SIG-M5 treated with dmso at 0.1 percent for 504 hours (cell line): Measurements from ENCODE around the gene CEP131.

Experiments used
- DNase-seq: peaks from one replicate; lab custom pipeline; 2025; ENCODE audit not compliant: unreplicated experiment; lab: John Stamatoyannopoulos, UW

The CEP131 gene

DNA sequence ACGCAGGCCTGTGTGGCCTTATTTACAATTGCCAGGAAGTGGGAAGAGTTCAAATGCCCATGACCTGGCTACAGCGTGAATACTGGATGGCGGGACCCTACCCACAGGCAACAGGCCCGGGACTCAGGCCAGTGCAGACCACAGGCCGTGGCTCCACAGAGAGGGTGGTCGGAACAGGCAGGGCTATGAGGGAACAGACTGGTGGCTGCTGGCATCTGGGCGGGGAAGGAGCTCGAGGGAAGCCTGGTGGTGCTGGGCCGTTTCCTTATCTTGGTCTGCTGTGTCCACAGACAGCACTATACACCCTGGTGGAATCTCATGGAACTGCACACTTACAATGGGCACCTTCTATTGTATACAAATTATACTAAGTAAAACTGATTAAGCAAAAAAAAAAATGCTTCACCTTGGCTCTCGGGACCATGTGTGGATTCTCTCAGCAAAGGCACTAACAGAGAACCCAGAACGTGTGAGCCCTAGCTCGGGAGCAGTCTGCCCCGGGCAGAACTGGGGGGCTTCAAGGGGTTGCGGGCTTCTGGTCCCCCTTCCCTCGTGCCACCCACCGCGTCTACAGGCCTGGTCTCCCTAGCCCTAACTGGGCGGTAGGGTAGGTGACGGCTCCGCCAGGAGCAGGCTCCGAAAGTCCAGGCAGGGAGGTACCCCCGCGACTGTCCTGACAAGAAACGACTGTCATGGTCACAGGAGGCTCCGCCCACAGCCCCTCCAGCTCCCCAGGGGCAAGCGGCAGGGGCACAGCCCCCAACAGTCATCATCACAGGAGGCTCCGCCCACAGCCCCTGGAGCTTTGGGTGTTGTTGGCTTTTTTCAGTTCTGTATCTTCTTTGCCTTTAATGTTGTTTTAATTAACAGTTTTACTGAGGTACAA is 21.8 kb downstream of the CEP131 start:
- peak; percentile 75 for DNase-seq

DNA sequence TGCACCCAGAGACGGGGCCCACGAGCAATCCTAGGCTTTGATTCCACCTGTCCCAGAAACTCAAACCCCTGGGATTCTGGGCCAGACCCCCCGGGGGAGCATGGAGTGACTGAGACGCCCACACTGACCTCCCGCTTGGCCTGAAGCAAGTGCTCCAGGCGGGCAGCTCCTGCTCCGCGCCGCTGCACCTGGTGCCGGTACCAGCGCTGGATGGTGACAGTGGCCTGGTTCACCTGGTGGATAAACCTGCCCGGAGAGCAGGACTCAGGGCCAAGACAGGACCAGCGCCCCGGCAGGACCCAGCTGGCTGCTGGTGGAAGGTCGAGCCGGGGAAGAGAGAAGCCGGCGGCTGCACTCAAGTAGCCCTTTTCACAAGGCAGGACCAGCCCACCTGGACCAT is 22.6 kb downstream of the CEP131 start:
- DNase-seq: no peak

DNA sequence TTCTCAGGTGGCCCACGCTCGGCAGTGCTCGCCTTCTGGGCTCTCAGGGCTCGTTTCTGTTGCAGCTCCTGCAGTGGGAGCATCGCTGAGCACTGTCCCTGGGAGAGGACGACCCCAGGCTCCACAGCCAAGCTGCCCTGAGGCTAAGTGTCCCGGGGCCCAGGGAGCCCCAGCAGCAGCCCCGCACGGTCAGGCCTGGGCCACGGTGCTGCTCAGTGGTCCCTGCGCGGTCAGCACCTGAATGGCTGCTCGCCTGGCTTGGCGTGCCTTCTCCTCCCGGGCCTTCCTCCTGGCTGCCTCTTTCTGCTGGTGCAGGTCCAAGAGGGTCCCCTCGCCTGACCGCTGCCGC is 23.3 kb downstream of the CEP131 start:
- DNase-seq: no peak

DNA sequence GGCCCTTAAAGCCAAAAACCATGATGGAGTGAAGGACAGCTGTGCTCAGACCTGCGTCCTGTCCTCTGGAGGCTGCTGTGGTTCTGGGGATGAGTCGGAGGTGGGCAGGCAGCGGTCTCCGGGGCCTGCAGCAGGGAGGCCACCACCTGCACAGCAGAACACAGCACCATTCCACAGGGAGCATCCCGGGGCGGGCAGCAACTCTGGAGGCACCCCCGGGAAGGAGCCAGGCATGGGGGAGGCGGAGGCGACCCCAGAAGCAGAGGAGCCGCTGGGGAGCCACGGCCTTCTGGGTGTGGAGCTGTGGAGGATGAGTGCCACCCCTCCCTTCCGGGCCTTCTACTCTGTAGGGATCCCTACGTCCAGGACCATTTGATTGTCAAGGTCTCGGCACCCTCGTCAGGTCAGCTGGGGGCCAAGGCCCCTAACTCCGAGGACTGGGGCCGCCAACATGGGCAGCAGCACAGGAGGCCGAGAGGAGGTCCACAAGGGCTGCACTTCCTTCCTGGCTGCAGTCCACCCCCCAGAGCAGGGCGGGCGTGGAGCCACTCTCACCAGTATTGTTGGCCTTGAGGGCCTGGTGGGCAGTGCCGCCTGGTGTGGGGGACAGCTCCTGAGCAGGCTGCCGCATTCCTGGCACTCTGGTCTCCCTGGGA is 23.8 kb downstream of the CEP131 start:
- no peak for DNase-seq

DNA sequence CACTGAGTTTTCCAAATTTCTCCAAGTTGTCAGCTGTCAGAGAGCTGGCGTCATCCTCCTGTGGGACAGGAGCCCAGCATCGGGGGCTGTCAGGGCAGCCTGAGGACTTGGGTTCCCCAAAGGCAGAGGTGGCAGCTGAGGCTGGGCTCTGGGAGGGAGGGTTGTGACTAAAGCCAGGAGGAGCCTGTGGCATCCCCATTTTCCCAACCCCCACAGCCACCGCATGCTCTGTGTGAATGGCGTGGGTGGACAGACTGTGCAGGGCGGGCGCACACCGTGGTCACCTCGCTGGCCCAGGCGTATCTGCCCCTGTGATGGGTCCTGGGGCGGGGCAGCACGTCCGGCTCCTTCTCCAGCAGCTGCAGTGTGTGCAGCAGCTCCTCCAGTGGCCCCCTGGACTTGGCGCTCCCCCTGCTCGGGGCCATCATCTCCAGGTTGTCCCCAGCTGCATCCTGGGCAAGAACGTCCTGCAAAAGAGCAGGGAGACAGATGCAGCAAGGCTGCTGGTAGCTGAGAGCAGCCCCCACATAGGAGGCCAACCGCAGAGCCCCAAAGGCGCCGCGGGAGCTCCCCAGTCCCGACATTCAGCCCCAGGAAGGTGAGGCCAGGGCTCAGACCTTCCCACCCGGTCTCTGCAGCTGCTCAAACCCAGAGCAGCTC is 24.8 kb downstream of the CEP131 start:
- DNase-seq: no peak

DNA sequence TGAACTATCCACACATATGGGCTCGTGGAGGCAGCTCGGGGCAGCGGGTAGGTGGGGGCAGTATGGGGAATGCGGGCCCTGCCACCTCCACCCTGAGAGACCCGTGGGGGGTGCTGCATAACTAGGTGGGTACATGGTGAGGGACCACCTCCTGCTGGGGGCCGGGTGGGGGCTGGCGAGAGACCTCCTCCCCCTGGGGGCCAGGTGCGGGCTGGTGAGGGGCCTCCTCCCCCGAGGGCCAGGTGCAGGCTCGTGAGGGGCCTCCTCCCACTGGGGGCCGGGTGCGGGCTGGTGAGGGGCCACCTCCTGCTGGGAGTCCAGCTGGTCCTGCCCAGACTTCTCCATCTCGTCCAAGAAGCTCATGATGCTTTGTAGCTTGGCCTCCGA is 25.4 kb downstream of the CEP131 start:
- no peak for DNase-seq

DNA sequence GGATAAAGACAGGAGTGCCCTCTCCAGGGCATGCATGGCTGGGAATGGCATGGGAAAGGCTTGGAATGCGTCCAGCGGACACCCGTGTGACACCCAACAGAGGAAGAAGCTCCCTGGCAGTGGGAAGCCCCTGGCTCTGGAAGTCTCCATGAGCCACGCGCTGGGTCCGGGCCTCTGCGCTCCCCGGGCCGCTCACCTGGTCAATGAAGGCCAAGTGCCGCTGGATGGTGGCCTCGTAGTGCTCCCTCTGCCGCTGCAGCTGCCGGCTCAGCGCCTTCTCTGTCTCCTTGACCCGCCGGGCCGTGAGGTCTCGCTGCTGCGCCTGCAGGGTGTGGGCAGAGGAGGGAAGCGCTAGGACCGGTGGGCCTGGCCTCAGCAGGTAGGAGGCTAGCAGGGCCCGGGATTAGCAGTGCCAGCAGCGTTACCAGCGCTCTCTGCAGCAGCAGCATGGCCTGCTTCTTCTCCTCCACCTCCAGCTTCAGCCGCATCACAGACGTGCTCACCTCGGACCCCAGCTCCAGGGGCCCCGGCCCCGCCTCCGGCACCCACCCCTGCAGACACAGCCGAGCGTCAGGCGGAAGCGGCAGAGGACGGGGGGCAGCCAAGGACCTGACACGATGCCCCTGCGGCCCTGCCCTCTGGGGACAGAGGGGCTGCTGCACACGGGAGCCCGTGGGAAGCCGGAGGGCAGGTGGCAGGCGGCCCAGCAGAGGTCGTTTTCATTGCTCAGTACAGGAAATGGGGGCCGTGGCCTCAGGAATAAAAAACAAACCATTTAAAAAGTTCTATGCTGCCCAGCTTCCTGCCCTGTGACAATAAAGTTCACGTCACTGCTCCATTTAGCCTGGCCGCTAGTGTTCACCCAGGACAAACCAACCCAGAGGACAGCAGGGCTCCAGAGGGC is 26.0 kb downstream of the CEP131 start:
- DNase-seq: no peak

DNA sequence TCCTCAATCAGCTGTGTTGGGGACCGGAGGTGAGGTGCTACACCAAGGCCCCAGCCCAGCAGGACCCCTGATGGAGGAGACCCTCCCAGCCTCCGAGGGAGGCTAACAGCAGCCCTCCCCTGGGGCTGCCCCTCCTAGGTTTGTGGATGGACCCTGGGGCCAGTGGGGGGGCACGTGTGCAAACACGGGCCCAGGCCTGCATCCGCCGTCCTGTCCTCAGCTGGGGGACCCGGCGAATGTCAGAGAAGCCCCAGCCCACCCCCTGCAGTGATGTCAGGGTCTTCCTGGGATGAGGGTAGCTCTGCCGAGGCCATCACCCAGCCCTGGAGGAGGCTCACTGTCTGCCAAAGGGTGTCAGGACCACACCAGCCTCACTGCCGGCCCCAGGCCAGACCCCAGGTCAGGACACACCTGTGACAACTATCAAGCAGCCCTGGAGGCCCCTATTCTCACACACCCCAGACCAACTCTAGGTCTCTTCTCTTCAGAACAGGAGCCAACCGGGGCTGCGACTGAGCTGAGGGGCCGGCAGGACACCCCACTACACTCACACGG is 26.7 kb downstream of the CEP131 start:
- no peak for DNase-seq

DNA sequence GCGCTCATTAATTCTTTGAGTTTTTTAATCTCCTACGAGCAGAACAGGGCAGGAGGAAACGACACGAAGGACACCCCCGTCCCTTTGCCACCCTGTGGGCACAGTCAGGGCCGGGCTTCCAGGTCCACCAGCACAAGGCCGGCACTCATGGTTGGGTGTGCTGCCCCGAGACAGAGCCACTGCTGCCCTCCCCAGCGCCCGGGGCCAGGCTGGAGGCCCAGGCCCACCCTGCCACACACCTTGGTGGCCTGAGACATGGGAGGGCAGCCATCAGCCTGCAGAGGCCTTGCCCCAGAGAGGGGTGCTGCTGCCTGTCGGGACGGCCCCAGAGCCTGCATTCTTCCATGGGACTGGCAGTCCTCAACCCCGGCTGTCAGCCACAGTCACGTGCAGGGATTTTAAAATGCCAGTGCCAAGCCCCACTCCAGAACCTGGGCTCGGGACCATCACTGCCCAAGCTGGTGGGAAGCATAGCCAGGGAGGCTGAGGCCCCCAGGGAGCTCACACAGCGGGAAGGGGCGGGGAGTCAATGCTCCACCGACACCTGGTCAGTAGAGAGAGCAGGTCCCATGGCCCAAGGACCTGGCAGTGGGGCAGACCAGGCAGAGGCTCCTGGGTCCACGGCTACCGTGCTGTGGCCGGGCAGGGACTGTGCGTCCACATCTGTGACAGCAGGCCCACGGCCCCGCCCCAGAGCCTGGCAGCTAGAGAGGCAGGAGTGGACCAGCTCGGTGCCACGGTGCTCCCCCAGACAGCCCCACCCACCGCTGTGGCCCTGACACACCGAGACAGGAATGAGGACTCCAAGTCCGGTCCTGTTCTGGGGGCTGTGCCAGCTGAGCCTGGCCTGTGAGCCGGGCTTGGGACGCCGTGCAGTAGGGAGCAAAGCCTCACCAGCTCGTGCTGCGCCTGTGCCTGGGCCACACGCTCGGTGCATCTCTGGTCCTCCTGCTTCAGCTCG is 27.5 kb downstream of the CEP131 start:
- DNase-seq: no peak

DNA sequence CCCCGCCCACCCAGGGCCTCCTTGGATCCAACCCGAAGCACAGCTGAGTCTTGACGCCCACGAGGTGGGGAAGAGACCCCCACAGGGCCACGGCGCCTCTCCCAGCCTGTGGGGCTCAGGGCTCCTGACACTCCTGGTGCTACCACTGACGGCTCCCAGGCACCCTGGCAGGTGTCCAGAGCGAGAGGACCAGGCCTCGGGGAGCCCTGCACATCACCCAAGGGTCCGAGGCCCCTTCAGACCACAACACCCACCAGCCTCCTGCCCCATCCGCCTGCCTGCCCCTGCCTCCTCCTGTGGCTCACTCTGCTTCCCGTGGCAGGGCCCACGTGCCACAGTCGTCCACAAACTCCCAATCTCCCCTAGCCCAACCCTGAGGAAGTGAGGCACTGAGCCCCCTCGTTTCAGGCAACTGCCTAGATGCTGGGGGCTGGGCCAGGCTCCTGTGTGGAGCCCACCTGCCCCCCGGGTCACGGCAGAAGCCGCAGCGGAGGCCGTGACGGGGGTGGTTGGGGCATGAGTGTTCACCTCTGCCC is 28.5 kb downstream of the CEP131 start:
- no peak for DNase-seq

DNA sequence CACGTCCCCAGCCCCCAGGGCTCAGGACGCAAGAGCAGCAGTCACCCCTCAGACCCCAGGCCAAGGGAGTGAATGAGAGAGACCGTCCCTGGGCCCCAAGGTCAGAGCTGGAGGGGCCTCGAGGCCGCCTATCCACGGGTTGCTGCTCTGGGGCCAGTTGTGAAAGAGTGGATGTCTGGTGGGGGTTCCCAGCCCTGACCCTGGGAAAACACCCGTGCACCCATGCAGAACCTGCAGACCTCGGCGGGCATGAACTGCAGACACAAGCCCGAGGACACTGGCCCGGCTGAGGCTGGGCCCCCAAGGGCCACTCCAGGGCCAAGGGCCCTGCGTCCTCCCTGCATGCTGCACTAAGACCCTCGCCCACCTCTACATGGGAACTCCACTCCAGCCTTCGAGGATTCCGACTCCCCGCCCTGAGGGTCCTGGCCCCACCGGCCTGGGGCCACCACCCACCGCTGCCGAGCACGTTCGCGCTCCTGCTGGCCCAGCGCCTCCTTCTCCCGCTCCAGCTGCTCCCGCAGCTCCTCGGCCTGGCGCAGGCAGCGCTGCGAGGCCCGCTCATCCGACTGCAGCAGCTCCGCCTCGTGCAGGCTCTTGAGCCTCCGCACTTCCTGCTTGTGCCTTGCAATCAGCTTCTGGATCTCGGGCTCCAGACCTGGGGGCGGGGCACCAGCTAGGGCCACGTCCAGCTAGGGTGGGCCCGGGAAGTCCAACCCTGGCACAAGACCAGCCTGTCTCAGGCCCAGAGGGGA is 29.1 kb downstream of the CEP131 start:
- DNase-seq: no peak

DNA sequence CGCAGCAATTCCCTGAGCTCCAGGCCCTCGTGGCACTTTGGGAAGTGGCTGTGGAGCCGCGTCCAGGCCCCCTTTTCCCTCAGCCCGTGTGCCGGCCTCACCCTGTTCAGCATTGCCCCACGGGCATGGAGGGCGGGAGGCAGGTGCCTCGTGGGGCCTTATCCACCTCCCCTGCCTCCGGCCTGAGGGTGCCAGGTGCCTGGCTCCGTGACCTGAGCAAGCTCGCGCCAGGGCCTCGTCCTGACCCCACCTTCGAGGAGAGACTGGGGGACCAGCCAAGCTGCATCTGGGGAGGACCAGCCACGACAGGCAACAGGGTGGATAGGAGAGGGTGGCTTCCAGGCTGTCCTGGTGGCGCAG is 29.7 kb downstream of the CEP131 start:
- DNase-seq: no peak

DNA sequence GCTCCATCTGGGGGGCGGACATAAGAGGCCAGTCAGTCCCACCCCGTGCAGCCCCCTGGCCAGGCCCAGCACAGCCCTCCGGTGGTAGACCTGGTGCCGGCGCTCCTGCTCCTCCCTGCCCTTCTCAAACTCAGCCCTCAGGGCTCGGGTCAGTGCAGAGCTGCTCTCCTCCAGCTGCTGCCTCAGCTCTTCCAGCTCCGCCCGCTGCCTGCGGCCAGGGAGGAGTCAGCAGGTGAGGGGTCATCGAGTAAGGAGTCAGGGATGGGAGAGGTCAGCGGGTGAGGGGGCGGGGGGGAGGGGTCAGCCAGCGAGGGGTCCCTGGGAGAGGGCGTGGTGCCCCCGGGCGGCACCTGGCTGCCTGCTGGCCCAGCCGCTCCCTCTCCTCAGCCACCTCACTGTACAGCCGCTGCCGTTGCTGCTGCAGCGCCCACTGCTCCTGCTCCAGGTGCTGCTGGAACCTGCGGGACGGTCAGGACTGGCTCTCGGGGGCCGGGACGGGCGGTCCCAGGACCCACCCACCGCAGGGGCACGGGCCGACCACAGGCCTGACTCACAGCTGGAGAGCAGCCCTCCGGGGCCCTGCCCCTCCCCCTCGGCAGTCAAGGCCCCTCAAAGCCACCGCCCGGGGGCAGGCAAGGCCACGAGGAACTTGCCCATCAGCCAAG is 30.2 kb downstream of the CEP131 start:
- DNase-seq: no peak

DNA sequence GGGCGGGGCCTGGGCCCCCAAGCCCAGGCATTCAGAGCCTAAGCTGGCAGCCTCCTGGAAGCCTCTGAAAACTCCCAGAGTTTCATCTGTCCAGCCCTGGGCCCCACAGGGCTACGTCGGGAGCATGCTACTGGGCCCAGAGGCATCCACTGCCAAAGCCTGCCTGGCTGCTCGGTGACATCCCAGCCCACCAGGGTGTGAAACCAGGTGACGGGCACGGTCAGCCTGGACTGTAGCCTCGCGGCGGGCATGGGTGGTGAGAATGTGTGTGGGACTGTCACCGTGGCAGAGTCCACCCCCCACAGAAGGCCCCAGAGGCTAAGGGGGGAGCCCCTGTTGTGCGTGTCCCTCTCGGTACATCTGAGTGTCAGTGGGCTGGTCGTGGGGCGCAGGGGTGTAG is 31.1 kb downstream of the CEP131 start:
- DNase-seq: no peak

DNA sequence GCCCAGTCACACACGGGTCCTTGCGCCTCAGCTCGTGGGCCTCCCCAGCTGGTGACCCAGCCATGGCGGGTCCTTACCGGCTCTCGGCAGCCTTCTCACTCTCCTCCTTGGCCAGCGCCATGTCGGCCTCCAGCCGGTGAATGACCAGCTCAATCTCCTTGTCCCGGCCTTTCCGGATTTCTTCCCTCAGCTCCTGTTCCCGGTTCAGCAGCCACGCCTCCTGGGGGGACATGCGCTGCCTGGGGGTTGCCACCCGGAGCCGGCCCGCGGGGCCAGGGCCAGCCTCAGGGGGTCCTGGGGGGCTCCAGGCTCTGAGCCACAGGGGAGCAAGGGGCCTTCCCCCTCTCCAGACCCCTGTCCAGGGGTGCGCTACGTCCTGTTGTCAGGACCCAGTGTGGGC is 31.6 kb downstream of the CEP131 start:
- DNase-seq: no peak

DNA sequence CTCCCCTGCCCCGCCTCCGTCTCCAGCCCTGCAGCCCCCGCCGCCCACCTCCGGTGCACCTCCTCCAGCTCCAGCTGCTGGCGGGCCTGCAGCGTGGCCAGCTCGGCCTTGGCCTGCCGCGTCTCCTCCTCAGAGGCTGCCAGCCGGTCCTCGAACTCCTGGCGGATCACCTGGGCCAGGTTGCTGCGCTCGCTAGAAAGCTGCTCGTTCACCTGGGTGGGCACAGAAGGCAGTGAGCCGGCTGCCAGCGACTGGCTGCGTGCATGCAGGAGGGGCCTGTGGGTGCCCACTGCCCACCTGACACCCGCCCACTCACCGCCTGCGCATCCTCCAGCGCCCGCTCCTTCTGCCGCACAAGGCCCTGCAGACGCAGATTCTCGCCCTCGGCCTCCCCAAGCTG is 32.2 kb downstream of the CEP131 start:
- DNase-seq: no peak

DNA sequence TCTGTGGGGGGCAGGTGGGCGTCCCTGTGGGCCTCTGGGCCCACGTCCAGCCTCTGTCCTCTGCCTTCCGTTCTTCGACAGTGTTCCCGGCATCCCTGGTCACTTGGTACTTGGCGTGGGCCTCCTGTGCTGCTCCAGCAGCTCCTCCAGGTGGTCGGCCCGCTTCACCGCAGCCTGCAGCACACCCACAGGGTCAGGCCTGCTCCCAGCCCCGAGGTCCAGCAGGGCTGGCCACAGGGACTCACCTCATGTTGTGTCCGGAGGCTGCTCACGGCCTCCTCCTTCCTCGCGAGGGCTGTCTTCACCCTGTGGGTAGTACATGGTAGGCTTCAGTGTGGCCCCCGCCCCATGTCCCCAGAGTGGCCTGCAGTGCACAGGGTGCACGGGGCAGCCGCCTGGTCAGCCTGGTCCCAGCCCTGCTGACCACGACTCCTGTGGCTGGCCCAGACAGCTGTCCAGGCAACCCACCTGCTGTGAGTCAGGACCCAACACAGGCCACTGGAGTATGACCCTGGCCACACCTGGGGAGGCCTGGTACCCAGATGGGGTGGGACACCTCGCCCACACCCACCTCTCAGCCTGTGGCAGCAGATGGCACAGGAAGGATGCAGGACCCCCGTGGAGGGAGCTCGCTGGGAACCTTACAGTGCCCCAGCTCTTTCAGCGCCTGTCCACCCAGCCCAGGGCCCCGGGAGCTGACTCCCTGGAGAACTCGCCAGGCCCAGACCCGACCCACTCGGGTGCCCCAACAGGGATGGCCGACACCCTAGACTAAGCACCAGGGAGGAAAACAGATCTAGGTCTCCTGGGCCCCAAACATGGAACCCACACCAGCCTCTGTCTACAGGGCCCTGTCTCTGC is 32.9 kb downstream of the CEP131 start:
- no peak for DNase-seq
